Measurements from ENCODE around the gene UBXN2A.

UBXN2A gene

DNA sequence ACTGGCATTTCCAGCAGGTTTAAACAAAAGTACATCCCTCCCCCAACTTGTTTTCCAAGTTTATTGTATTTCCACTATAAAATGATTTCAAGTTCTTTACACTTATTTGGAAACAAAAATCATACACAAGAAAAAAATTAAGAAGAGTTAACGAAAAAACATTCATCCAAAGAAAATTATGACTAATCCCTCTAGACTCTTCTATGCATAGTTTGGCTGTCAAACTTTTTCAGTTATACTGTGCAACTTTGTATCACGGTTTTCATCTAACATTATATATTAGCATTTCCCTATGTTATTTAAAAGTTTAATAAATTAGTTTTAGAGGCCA lies 106.3 kb downstream of the UBXN2A start:
- H3K27me3 ChIP-seq (ENCODE audit: control insufficient read depth, insufficient read depth, low read length) = peaks cover 4% of the 10 kb centered on the region
- no peak overlapping the region for H3K27ac ChIP-seq (ENCODE audit: low read depth, low read length)
- peak overlapping the region; percentile 79 for H3K4me3 ChIP-seq (ENCODE audit: low read length)
- peak overlapping the region; percentile 46 for H3K9ac ChIP-seq (ENCODE audit: low read length)
- H3K36me3 ChIP-seq (ENCODE audit: control insufficient read depth, insufficient read depth, low read length) = no peaks in the 10 kb centered on the region
- peaks cover 3% of the 10 kb centered on the region for H3K4me1 ChIP-seq (ENCODE audit: control insufficient read depth, insufficient read depth, low read length)

DNA sequence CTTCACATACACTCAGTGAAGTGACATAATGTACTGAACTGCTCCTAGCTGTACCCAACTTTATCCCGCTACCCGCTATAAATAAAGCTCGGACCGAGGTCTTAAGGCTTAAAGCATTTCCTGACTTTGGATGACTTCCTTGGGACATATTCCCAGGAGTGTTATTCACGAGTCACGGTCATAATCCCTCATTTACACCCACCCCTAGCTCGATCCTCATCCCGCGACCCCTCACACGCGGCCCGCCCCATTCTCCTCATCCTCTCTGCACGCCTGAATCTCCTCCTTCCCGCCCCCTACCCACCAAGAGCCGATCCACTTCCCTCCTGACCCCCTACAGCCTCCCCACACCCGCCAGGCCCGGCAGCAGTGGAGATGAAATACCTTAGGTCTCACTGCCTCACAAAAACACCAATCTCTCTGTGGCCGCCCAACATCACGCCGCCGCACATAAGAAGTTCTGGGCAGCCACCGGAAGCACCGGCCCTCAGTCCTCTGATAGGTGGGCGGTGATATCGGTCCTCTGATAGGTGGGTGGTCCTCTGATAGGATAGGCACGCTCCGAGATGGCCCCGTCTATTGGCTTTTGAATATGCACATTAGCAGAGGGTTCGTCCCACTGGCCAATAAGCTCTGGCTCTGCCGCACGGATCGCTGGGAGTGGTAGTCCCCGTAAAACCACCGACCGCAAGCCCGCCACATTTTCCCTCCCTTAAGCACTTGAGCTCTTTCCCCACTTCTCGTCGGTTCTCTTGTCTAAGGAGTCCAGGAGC lies 106.9 kb downstream of the UBXN2A start, which contains the start of gene WDCP:
TSS of gene WDCP (minus strand) at position 462 of the 773 bp plus-strand sequence. CDS start 7,897 bp downstream, outside the sequence.
- Histone ChIP-seq H3K27ac (ENCODE audit: low read depth, low read length) (peak within 1 kb of the TSS; percentile 53), H3K36me3 (ENCODE audit: control insufficient read depth, insufficient read depth, low read length) (no peaks in the 10 kb centered on the region), H3K4me3 (ENCODE audit: low read length) (peak within 1 kb of the TSS; percentile 79), H3K4me1 (ENCODE audit: control insufficient read depth, insufficient read depth, low read length) (peaks cover 3% of the 10 kb centered on the region), H3K27me3 (ENCODE audit: control insufficient read depth, insufficient read depth, low read length) (peaks cover 4% of the 10 kb centered on the region), H3K9ac (ENCODE audit: low read length) (peak within 1 kb of the TSS; percentile 46)

DNA sequence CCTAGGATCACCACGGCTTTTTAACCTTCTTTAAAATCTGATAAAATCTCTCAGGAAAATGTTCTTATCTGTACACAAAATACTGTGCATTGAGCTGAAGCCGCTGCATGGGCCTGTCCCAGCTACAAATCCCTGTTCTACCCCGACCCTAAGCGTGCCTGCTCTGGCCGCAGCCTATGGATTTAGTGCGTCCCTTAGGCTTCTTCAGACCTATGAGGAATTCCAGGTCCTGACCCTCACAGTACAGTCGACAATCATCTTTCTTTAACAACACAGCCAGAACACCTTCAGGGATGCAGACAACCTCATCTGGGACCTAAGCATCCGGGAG lies 107.4 kb downstream of the UBXN2A start:
- Histone ChIP-seq H3K27ac (ENCODE audit: low read depth, low read length) (no peak overlapping the region), H3K9ac (ENCODE audit: low read length) (no peak overlapping the region), H3K36me3 (ENCODE audit: control insufficient read depth, insufficient read depth, low read length) (no peaks in the 10 kb centered on the region), H3K4me3 (ENCODE audit: low read length) (peak overlapping the region; percentile 40), H3K4me1 (ENCODE audit: control insufficient read depth, insufficient read depth, low read length) (peaks cover 3% of the 10 kb centered on the region), H3K27me3 (ENCODE audit: control insufficient read depth, insufficient read depth, low read length) (peaks cover 4% of the 10 kb centered on the region)

DNA sequence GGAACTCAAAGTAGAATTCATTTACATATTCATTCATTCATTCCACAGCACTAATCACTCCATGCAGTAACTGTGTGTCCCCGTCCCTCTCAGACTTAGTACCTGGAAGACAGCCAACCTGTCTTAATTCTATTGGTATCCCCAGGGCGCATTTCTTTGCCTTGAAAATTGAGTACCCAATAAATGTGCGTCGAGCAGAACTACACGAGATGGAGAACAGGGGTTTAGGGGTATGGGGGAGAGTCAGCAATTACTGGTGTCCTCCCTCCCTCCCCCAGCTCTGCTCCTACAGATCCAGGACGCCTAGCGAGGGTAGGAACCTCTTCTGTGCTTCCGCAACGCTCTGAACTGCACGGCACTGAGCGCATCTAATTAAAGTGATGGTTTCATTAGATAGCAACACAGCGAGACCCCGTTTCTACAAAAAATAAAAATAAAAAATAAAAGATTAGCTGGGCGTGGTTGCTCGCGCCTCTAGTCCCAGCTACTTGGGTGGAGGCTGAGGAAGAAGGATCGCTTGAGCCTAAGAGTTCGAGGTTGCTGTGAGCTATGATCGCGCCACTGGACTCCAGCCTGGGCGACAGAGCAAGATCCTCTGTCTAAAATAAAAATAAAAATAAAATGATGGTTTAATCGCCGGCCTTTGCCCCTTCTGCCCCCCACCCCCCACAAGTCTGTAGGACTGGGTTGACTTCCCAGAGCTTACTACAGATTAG lies 108.7 kb downstream of the UBXN2A start:
- no peak overlapping the region for H3K9ac ChIP-seq (ENCODE audit: low read length)
- peak overlapping the region; percentile 61 for H3K4me3 ChIP-seq (ENCODE audit: low read length)
- H3K36me3 ChIP-seq (ENCODE audit: control insufficient read depth, insufficient read depth, low read length) = no peaks in the 10 kb centered on the region
- no peak overlapping the region for H3K27ac ChIP-seq (ENCODE audit: low read depth, low read length)
- H3K4me1 ChIP-seq (ENCODE audit: control insufficient read depth, insufficient read depth, low read length) = peaks cover 3% of the 10 kb centered on the region
- H3K27me3 ChIP-seq (ENCODE audit: control insufficient read depth, insufficient read depth, low read length) = peaks cover 4% of the 10 kb centered on the region

DNA sequence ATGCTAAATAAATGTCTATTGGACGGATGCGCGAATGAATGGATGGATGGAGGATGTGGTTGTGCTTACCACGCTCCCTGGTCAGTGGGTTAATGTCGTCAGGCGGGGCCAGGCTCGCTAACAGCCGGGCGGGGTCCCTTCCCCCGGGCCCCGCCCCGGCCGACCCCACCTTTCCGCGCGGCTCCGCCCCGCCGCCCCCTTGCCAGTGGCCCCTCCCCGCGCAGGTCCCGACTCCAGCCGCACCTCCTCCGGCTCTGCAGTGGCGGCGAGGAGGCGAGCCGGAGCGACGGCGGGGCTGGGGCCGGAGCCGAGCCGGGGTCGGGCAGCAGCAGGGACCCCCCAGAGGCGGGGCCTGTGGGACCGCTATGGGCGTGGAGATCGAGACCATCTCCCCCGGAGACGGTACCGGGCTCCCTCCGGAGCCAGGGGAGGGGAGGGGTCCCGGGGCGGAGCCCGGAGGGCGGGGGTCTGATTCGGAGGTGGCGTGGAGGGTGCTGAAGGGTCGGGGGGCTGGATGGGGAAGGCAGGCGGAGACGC lies 109.3 kb downstream of the UBXN2A start, which contains the start of gene FKBP1B:
TSS of gene FKBP1B (plus strand) at position 257 of the 537 bp plus-strand sequence. CDS start at position 366, 109 bp downstream.
- no peak within 1 kb of the TSS for H3K9ac ChIP-seq (ENCODE audit: low read length)
- H3K4me3 ChIP-seq (ENCODE audit: low read length) = peak within 1 kb of the TSS; percentile 61
- peaks cover 4% of the 10 kb centered on the region for H3K27me3 ChIP-seq (ENCODE audit: control insufficient read depth, insufficient read depth, low read length)
- H3K36me3 ChIP-seq (ENCODE audit: control insufficient read depth, insufficient read depth, low read length) = no peaks in the 10 kb centered on the region
- H3K27ac ChIP-seq (ENCODE audit: low read depth, low read length) = no peak within 1 kb of the TSS
- peaks cover 3% of the 10 kb centered on the region for H3K4me1 ChIP-seq (ENCODE audit: control insufficient read depth, insufficient read depth, low read length)

DNA sequence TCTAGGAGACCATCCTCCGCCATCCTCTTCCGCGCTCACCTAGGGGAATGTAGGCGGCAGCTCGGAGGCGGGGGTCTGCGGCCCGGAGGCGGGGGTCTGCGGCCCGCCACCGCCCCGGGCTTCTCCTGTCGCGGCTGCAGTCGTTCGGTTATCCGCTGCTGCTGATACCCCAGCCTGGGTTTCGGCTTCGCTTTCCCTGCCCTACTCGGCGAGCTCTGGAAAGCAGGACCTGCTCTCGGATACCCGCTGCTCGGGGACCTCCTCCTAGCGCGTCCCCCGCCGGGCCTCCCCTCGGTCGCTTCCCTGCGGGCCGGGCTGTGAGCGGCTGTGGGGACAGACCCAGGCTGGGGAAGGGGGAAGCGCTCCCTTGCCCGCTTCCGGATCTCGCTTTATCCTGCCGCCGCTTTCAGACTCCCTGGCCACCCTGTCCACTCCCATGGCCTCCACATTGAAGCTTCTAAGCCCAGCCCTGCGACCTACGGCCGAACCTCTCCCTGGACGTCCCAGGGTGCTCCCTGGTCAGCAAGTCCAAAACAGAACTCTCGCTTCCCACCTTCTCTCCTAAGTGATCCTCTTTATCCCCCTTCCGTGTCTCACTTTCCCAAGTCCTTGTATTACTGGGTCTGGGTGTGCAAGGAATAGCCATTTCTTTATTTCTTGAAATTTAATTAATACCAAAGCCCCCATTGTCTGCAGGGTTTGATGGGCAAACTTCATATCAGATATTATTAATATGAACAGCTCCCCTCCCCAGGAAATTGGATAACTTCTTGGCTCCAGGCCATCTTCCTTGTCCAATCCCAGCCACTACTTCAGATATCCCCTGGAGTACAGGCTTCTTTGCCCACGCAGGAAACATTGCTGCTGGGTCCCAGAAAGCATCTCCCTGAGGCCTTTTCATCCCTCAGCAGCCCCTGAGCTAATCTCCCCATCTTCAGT lies 110.0 kb downstream of the UBXN2A start:
- H3K4me3 ChIP-seq (ENCODE audit: low read length) = peak overlapping the region; percentile 61
- no peaks in the 10 kb centered on the region for H3K36me3 ChIP-seq (ENCODE audit: control insufficient read depth, insufficient read depth, low read length)
- H3K4me1 ChIP-seq (ENCODE audit: control insufficient read depth, insufficient read depth, low read length) = peaks cover 3% of the 10 kb centered on the region
- no peak overlapping the region for H3K27ac ChIP-seq (ENCODE audit: low read depth, low read length)
- peaks cover 4% of the 10 kb centered on the region for H3K27me3 ChIP-seq (ENCODE audit: control insufficient read depth, insufficient read depth, low read length)
- H3K9ac ChIP-seq (ENCODE audit: low read length) = no peak overlapping the region

DNA sequence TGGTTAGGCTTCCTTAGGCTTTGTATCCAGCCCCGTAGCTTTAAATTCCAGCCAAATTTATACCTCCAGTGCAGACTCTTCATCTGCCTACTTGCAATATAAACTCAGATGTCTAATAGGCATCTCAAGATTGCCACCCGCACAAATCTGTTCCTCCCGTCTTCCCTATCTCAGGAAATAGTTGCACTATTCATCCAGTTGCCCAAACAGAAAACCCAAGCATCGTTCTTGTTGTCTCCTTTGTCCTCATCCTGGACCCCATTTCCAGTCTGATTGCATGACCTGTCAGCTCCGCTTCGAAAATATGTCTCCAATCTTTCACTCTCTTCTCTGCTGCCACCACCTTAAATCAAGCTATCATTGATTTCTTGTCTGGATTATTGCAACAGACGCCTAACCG lies 111.6 kb downstream of the UBXN2A start:
- no peak overlapping the region for H3K9ac ChIP-seq (ENCODE audit: low read length)
- no peak overlapping the region for H3K4me3 ChIP-seq (ENCODE audit: low read length)
- H3K27me3 ChIP-seq (ENCODE audit: control insufficient read depth, insufficient read depth, low read length) = peaks cover 4% of the 10 kb centered on the region
- peaks cover 3% of the 10 kb centered on the region for H3K4me1 ChIP-seq (ENCODE audit: control insufficient read depth, insufficient read depth, low read length)
- H3K36me3 ChIP-seq (ENCODE audit: control insufficient read depth, insufficient read depth, low read length) = no peaks in the 10 kb centered on the region
- H3K27ac ChIP-seq (ENCODE audit: low read depth, low read length) = no peak overlapping the region

DNA sequence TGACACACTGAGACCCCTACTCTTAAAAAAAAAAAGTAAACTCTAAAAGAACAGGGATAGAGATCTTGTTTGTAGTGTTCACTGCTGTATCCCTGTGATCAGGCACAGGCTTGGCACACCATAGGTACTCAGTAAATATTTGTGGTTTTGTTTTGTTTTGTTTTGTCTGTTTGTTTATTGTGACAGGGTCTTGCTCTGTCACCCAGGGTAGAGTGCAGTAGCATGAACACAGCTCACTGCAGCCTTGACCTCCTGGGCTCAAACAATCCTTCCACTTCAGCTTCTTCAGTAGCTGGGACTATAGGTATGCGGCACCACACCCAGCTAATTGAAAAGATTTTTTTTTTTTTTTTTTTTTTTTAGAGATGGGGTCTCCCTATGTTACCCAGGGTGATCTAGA lies 112.7 kb downstream of the UBXN2A start:
- no peak overlapping the region for H3K9ac ChIP-seq (ENCODE audit: low read length)
- H3K4me1 ChIP-seq (ENCODE audit: control insufficient read depth, insufficient read depth, low read length) = no peaks in the 10 kb centered on the region
- no peak overlapping the region for H3K27ac ChIP-seq (ENCODE audit: low read depth, low read length)
- no peak overlapping the region for H3K4me3 ChIP-seq (ENCODE audit: low read length)
- peaks cover 4% of the 10 kb centered on the region for H3K27me3 ChIP-seq (ENCODE audit: control insufficient read depth, insufficient read depth, low read length)
- H3K36me3 ChIP-seq (ENCODE audit: control insufficient read depth, insufficient read depth, low read length) = no peaks in the 10 kb centered on the region
